K562 (cell line): Measurements from ENCODE around the gene PALLD. TPM values are rescaled to one million over a fixed set of nuclear protein-coding genes. Genes with fewer than 3 reads are reported as not detected.

ENCODE experiments used
- BHLHE40 ChIP-seq: IDR thresholded peaks from 2 replicates; pipeline ENCODE4 v1.6.1; 2011; ENCODE audit warnings: low read length, improper control_type of control experiment
- MYBL2 ChIP-seq, 2 experiments: fragments of 450-650 bp in 1 of 2; sonication (generic) in 1 of 2; formaldehyde crosslinking in 1 of 2; IDR thresholded peaks; 2 replicates each; pipeline versions ENCODE4 v1.6.1 to v1.8.1; 2017 to 2022; ENCODE audit warnings: borderline replicate concordance in 1 of 2, inconsistent platforms in 1 of 2, low read depth in 1 of 2, mild to moderate bottlenecking in 1 of 2, missing genetic modification reagents in 1 of 2, moderate library complexity in 1 of 2
- polyA plus RNA-seq, 8 experiments: library from polyadenylated mRNA; depleted of rRNA in 4 of 8; stranded (reverse) in 5 of 8; unstranded in 3 of 8; fragments of >200 nt; fragmentation: Nextera tagmentation in 2 of 8; fragmentation: Illumina TruSeq in 1 of 8; extraction: Ambion mirVana in 2 of 8; extraction: Trizol in 1 of 8; gene quantifications; 2 replicates each; pipeline versions ENCODE4 v1.2.1 to v1.2.3, GENCODE V29; 2011 to 2014; ENCODE audit warnings: inconsistent platforms in 1 of 8, missing spikeins in 1 of 8
- total RNA-seq, 7 experiments: library from RNA; depleted of rRNA in 6 of 7; stranded (reverse); fragments of >200 nt in 6 of 7; fragmentation: Illumina TruSeq in 2 of 7; extraction: Trizol in 2 of 7; gene quantifications; 2 replicates each; pipeline versions ENCODE4 v1.2.1 to v1.2.3, GENCODE V29; 2011 to 2021; ENCODE audit warnings: low replicate concordance in 1 of 7
- TF ChIP-seq, protein P1 (sequence below): fragments of 450-650 bp; IDR thresholded peaks from 2 replicates; pipeline ENCODE4 v1.6.1; 2016; ENCODE audit warnings: mild to moderate bottlenecking, moderate library complexity
- TF ChIP-seq, protein P2 (sequence below): fragments of 450-650 bp; IDR thresholded peaks from 2 replicates; pipeline ENCODE4 v1.7.1; 2018; ENCODE audit warnings: mild to moderate bottlenecking, low read depth; ENCODE audit not compliant: partially characterized antibody
- TF ChIP-seq, protein P3 (sequence below): sonication (generic); formaldehyde crosslinking; IDR thresholded peaks from 2 replicates; pipeline ENCODE4 v1.5.0; 2020; ENCODE audit warnings: missing genetic modification reagents
- TF ChIP-seq, protein P4 (sequence below), 2 experiments: IDR thresholded peaks; 2 replicates each; pipeline ENCODE4 v1.6.1; 2011; ENCODE audit warnings: borderline replicate concordance in 1 of 2, control low read depth in 1 of 2, low read depth in 1 of 2, low read length in 1 of 2, mild to moderate bottlenecking in 1 of 2, mixed read lengths in 1 of 2, moderate library complexity in 1 of 2; ENCODE audit not compliant: insufficient read depth in 1 of 2, insufficient read length in 1 of 2, poor library complexity in 1 of 2, severe bottlenecking in 1 of 2; ENCODE audit errors: extremely low read depth in 1 of 2
- TF ChIP-seq, protein P5 (sequence below): IDR thresholded peaks from 2 replicates; pipeline ENCODE4 v1.6.1; 2011; ENCODE audit not compliant: insufficient read length; ENCODE audit errors: extremely low read depth

Gene PALLD
- total and polyA plus RNA-seq, 9 of the 15 experiments (the other 6 are each of a cell fraction or from before 2014, with no cell fraction given) = 0.01 to 0.35 (median 0.06) TPM; not detected in 3

DNA sequence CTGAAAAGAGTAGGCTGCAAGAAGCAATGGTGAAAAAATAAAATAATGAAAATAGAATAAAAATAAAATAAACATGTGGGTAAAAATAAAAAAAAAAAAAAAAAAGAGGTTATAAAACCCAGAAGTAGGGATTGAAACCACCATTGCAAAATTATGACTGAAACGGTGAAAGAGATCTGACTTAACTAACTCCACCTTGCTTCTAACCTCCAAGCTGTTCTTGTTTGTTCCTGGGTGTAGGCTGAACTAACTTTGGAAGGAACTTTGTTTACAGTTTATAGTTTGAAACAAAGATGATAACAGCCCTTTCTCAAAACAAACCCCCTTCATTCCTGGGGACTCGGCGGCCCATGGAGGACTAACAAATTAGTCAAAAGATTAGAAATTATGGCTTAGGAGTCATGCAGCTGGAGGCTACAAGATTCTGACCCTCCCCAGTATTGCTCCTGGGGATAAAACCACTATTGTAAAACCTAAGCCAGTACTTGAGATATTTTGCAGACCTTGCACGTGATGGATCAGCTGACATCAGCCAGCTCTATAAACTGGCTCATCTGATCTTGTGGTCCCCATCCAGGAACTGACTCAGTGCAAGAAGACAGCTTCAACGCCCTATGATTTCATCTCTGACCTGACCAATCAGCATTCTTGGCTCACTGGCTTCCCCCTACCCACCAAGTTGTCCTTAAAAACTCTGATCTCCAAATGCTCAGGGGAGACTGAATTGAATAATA lies 47.0 kb upstream of the PALLD start (continued):
- TF ChIP-seq, protein P1, sequence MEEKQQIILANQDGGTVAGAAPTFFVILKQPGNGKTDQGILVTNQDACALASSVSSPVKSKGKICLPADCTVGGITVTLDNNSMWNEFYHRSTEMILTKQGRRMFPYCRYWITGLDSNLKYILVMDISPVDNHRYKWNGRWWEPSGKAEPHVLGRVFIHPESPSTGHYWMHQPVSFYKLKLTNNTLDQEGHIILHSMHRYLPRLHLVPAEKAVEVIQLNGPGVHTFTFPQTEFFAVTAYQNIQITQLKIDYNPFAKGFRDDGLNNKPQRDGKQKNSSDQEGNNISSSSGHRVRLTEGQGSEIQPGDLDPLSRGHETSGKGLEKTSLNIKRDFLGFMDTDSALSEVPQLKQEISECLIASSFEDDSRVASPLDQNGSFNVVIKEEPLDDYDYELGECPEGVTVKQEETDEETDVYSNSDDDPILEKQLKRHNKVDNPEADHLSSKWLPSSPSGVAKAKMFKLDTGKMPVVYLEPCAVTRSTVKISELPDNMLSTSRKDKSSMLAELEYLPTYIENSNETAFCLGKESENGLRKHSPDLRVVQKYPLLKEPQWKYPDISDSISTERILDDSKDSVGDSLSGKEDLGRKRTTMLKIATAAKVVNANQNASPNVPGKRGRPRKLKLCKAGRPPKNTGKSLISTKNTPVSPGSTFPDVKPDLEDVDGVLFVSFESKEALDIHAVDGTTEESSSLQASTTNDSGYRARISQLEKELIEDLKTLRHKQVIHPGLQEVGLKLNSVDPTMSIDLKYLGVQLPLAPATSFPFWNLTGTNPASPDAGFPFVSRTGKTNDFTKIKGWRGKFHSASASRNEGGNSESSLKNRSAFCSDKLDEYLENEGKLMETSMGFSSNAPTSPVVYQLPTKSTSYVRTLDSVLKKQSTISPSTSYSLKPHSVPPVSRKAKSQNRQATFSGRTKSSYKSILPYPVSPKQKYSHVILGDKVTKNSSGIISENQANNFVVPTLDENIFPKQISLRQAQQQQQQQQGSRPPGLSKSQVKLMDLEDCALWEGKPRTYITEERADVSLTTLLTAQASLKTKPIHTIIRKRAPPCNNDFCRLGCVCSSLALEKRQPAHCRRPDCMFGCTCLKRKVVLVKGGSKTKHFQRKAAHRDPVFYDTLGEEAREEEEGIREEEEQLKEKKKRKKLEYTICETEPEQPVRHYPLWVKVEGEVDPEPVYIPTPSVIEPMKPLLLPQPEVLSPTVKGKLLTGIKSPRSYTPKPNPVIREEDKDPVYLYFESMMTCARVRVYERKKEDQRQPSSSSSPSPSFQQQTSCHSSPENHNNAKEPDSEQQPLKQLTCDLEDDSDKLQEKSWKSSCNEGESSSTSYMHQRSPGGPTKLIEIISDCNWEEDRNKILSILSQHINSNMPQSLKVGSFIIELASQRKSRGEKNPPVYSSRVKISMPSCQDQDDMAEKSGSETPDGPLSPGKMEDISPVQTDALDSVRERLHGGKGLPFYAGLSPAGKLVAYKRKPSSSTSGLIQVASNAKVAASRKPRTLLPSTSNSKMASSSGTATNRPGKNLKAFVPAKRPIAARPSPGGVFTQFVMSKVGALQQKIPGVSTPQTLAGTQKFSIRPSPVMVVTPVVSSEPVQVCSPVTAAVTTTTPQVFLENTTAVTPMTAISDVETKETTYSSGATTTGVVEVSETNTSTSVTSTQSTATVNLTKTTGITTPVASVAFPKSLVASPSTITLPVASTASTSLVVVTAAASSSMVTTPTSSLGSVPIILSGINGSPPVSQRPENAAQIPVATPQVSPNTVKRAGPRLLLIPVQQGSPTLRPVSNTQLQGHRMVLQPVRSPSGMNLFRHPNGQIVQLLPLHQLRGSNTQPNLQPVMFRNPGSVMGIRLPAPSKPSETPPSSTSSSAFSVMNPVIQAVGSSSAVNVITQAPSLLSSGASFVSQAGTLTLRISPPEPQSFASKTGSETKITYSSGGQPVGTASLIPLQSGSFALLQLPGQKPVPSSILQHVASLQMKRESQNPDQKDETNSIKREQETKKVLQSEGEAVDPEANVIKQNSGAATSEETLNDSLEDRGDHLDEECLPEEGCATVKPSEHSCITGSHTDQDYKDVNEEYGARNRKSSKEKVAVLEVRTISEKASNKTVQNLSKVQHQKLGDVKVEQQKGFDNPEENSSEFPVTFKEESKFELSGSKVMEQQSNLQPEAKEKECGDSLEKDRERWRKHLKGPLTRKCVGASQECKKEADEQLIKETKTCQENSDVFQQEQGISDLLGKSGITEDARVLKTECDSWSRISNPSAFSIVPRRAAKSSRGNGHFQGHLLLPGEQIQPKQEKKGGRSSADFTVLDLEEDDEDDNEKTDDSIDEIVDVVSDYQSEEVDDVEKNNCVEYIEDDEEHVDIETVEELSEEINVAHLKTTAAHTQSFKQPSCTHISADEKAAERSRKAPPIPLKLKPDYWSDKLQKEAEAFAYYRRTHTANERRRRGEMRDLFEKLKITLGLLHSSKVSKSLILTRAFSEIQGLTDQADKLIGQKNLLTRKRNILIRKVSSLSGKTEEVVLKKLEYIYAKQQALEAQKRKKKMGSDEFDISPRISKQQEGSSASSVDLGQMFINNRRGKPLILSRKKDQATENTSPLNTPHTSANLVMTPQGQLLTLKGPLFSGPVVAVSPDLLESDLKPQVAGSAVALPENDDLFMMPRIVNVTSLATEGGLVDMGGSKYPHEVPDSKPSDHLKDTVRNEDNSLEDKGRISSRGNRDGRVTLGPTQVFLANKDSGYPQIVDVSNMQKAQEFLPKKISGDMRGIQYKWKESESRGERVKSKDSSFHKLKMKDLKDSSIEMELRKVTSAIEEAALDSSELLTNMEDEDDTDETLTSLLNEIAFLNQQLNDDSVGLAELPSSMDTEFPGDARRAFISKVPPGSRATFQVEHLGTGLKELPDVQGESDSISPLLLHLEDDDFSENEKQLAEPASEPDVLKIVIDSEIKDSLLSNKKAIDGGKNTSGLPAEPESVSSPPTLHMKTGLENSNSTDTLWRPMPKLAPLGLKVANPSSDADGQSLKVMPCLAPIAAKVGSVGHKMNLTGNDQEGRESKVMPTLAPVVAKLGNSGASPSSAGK = no peak
- TF ChIP-seq BHLHE40 = peak; percentile 84
- TF ChIP-seq, protein P2, sequence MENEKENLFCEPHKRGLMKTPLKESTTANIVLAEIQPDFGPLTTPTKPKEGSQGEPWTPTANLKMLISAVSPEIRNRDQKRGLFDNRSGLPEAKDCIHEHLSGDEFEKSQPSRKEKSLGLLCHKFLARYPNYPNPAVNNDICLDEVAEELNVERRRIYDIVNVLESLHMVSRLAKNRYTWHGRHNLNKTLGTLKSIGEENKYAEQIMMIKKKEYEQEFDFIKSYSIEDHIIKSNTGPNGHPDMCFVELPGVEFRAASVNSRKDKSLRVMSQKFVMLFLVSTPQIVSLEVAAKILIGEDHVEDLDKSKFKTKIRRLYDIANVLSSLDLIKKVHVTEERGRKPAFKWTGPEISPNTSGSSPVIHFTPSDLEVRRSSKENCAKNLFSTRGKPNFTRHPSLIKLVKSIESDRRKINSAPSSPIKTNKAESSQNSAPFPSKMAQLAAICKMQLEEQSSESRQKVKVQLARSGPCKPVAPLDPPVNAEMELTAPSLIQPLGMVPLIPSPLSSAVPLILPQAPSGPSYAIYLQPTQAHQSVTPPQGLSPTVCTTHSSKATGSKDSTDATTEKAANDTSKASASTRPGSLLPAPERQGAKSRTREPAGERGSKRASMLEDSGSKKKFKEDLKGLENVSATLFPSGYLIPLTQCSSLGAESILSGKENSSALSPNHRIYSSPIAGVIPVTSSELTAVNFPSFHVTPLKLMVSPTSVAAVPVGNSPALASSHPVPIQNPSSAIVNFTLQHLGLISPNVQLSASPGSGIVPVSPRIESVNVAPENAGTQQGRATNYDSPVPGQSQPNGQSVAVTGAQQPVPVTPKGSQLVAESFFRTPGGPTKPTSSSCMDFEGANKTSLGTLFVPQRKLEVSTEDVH = no peak
- TF ChIP-seq, protein P3, sequence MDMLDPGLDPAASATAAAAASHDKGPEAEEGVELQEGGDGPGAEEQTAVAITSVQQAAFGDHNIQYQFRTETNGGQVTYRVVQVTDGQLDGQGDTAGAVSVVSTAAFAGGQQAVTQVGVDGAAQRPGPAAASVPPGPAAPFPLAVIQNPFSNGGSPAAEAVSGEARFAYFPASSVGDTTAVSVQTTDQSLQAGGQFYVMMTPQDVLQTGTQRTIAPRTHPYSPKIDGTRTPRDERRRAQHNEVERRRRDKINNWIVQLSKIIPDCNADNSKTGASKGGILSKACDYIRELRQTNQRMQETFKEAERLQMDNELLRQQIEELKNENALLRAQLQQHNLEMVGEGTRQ (CRISPR knock-in tag) = peak; percentile 75
- TF ChIP-seq MYBL2 (IDR thresholded peaks at IDR 0.05; ENCODE audit: low read depth) = 0 out of 2 replicates have a peak, but pooled peaks have one; percentile 21
- TF ChIP-seq MYBL2 (CRISPR knock-in tag; IDR thresholded peaks at IDR 0.05; ENCODE audit: borderline replicate concordance) = no peak
- TF ChIP-seq, protein P4, sequence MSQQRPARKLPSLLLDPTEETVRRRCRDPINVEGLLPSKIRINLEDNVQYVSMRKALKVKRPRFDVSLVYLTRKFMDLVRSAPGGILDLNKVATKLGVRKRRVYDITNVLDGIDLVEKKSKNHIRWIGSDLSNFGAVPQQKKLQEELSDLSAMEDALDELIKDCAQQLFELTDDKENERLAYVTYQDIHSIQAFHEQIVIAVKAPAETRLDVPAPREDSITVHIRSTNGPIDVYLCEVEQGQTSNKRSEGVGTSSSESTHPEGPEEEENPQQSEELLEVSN (IDR thresholded peaks at IDR 0.05; ENCODE audit: borderline replicate concordance in 1 of 2, extremely low read depth in 1 of 2, insufficient read depth in 1 of 2, insufficient read length in 1 of 2, low read depth in 1 of 2, low read length in 1 of 2, poor library complexity in 1 of 2, severe bottlenecking in 1 of 2) = no peak
- TF ChIP-seq, protein P5, sequence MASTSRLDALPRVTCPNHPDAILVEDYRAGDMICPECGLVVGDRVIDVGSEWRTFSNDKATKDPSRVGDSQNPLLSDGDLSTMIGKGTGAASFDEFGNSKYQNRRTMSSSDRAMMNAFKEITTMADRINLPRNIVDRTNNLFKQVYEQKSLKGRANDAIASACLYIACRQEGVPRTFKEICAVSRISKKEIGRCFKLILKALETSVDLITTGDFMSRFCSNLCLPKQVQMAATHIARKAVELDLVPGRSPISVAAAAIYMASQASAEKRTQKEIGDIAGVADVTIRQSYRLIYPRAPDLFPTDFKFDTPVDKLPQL = no peak
